NCI-H1930 (cell line): ENCODE measurements around the gene FAM107B.
"Not testable (repeated sequence)": the region's sequence is repeated elsewhere in the genome, so short reads cannot be mapped to it uniquely, and the experiment has no call there.

ENCODE experiments used
- DNase-seq, 2 experiments: peaks; one replicate each; lab custom pipeline; 2025; lab: John Stamatoyannopoulos, UW

FAM107B gene

DNA sequence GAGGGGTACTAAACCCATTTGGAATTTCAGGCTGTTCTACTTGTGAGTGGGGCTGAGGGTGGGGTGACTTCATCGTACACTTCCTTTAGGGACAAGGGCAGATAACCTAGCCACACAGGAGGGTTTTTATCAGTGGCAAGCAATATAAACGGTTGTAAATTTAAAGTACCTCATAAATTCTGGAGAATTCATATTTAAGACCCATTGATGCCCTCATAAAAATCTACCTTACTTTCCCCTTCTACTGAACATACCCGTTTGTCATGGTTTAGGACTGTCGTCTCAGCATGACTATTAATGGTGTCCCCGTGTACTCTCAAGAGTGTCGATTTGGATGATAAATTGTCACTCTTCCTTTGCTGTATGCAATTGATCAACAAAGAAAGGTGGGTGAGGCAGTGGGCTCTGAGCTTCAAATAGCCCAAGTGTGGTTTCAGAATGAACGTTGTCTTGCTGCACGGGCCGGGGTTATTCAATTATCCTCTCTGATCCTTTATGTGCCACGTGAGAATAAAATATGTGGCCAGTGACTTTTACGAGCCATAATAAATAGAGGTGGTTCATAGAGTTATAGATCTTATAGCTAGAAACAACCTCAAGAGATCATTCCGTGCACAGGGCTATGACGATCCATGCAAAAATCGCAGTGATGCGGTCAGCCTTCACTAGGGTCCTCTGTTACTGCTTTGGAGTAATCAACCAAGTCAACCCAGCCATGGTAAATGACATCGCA lies 82.2 kb downstream of the FAM107B start:
- DNase-seq: no peak

- DNase-seq: no peak
Measured at GRCh38 chr10:14691359-14691758, 83.3 kb downstream of the FAM107B start.

DNA sequence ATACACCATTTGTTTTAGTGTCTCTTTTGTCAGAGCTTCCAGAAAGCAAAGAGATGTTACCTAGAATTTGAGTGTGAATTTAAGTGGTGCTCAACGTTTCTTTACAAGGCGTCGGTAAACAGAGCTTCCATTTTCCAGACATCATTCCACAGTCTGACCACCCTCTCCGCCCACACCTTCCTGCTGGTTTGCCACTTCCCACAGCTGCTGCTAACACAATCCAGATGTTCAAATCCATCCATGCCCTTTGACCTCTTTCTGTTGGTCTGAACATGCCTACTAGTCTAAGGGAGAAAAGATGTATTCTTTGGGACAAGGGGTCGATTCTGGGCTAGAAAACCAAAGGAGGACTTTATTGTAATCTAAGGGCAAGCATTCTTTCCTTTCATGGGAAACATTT lies 86.1 kb downstream of the FAM107B start:
- DNase-seq: no peak

- DNase-seq: not testable (repeated sequence)
Measured at GRCh38 chr10:14688189-14688588, 86.5 kb downstream of the FAM107B start.

DNA sequence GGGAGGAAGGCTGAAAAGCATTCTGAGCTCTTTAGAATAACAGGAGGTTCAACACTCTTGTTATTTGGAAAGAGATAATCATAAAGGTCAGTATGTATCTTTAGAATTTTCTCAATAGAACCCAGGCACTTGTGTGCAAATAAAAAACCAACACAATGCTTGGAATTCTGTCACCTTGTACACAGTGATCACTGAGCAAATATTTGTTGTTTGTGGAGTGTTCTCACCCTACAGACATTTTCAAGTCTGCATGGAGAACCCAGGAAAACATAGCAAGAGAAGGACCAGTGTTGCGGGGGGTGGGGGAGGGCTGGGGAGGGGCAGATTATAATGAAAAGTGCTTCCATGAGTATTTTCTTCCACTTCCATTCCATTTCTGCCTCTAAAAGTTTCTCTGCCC lies 87.4 kb downstream of the FAM107B start:
- DNase-seq: peak; percentile 0 to 23

DNA sequence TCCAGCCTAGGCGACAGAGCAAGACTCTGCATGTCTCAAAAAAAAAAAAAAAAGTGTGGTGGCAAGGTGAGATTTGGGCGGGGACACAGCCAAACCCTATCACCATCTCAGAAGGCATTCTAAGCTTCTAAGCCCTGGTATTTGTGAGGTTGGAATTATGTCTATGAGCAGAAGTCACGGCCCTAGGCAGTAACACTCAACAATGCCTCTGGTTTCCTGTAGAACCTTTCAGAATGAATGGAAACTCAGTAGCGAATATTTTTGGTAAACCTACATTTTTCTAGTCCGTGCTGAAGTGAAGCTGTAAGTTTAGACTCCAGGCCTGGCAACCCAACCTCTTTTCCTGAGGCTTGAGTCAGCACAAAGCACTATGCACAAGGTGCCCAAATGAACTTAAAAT lies 88.3 kb downstream of the FAM107B start:
- DNase-seq: no peak

DNA sequence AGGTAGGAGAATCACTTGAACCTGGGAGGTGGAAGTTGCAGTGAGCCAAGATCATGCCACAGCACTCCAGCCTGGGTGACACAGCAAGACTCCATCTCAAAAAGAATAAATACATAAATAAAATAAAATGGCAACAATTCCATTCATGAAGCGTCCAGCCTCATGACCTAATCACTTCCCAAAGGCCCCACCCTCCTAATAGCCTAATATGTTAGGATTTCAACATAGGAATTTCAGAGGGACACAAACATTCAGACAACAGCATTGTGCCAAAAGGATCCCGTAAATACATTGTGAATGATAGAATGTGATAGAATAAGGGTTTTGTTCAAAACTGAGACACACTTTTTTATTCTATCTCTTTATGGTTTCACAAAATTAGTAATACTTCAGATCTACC lies 90.3 kb downstream of the FAM107B start:
- no peak for DNase-seq

GRCh38 chr10:14683256-14683655 lies 91.4 kb downstream of the FAM107B start:
- no peak for DNase-seq

DNA sequence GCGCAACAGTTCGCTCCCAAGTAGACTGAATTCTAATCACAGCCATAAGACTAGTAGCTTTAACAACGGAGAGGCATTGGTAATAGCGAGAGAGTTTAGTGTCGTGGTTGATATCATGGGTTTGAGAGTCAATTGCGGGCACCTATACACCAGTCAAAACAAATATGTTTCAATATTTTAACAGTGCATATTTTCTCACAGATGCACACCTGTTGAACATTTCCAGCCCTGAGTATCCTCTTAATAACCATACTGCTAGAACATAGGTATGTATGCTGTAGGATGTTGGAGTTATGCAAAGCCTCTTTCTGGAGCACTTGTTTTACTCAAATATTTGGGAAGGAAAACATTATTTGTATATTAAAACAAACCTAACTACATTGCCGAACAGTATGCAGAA lies 92.9 kb downstream of the FAM107B start:
- no peak for DNase-seq

DNA sequence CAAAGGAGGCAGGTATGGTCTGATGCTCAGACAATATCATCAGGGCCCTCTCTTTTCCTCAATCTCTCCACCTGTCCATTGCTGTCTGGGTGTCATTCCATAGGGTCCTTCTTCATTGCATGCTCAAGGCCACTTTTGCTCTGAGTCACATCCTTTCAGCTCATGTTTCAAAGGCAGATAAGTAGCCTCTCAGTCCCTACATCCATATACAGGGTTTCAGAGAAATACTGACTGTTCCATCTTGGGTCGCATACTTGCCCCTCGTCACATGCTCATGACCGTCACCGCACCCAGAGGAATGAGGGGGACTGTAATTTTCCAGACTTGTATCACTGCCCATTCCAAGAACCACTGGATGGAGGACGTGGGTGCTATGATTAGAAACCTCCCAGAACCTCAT lies 93.4 kb downstream of the FAM107B start:
- no peak for DNase-seq

DNA sequence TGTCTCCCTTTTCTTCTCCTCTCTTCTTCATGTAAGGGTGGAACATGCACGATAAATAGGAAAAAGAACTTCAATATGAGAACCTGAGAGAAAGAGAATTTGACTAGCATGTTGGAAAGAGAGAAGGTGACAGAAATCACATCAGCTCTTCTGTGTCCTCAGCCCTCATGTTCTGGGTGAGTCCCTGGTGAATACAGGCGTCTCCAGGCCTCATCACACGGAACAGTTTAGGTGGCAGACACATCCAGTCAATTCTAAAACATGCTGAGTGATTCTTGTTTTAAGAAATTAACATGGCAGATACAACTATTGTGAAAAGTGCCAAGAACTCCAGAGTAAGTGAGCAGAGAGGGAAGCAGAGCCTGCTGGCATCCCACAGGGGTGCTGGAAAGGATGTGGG lies 96.1 kb downstream of the FAM107B start:
- no peak for DNase-seq

DNA sequence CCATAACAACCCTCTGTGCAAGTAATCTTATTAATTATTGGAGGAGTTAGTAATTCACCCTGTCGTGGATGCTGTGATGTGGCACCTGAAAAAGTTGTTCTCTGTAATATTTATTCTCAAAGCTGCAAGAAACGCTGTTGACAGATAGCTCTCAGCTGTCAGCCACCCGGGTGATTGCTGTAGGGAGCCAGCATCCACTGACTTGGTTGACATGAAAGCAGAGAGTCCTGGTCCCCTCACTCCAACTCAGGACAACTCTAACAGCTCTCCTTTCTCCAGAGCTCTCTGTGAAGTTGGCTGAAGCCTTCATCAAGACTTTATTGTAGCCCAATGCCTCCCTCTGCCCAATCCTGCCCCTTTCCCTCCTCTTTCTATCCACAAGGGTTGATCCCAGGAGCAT lies 98.0 kb downstream of the FAM107B start:
- no peak for DNase-seq

- DNase-seq: no peak
Measured at GRCh38 chr10:14674376-14675050, 100.2 kb downstream of the FAM107B start.

GRCh38 chr10:14673189-14673861 lies 101.4 kb downstream of the FAM107B start:
- no peak for DNase-seq

DNA sequence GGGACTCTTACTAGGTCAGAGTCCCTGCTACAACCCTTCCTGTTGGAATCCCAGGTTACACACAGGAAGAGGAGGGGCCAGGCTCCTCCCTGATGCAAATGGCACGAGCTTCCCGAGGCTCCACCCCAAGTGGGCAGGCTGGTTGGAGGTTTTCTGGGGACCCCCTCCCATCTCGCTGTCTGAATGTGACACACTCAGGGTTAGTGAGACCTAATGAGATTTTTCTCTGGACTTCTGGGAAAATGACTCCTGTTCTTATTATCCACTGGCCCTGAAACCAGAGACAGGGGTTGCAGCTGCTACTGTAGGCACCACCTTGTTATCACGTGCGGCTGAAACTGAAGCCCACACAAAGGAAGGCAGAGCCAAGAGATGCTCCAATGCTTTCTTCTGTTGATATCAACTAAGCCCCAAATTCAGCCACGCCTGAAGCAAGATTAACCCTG lies 103.3 kb downstream of the FAM107B start:
- DNase-seq: no peak

- DNase-seq: no peak
Measured at GRCh38 chr10:14670551-14671240, 104.0 kb downstream of the FAM107B start.

- DNase-seq: no peak
Measured at GRCh38 chr10:14669576-14669975, 105.1 kb downstream of the FAM107B start.

- DNase-seq: no peak
Measured at GRCh38 chr10:14667781-14668180, 106.9 kb downstream of the FAM107B start.

- DNase-seq: no peak
Measured at GRCh38 chr10:14667280-14667679, 107.4 kb downstream of the FAM107B start.

GRCh38 chr10:14665865-14666857 lies 108.5 kb downstream of the FAM107B start:
- DNase-seq: no peak

DNA sequence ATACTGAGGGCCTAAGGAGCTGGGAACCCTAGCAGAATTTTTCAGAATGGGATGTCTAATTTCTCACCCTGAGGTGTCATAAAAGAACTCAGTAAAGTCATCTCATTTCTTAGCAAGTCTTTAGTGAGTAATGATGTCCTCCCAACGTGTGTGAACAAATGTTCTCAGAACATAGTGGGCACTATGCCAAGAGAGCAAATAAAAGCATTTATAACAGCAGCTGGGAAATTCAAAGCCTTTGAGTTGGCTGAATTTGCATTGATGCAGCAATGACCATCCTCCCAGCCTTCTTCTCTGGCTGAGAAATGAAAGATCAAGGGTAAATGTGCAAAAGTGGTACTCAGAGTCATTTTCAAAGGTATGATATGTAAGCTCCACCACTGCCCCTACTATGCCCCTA lies 109.4 kb downstream of the FAM107B start:
- no peak for DNase-seq
